Activated CD8-positive, alpha-beta memory T cell treated with anti-CD3 and anti-CD28 coated beads, Interleukin-2, amount 50 U/mL, for 4 hours (primary cell): Measurements from ENCODE around the gene VPS26B.
"Not testable (repeated sequence)": the region's sequence is repeated elsewhere in the genome, so short reads cannot be mapped to it uniquely, and the experiment has no call there.

ENCODE experiments used
- DNase-seq: peaks from one replicate; pipeline ENCODE4 v3.0.0-alpha.2; 2020

The VPS26B gene

GRCh38 chr11:134260983-134261382, 36.5 kb downstream of the VPS26B start:
- no peak for DNase-seq

DNA sequence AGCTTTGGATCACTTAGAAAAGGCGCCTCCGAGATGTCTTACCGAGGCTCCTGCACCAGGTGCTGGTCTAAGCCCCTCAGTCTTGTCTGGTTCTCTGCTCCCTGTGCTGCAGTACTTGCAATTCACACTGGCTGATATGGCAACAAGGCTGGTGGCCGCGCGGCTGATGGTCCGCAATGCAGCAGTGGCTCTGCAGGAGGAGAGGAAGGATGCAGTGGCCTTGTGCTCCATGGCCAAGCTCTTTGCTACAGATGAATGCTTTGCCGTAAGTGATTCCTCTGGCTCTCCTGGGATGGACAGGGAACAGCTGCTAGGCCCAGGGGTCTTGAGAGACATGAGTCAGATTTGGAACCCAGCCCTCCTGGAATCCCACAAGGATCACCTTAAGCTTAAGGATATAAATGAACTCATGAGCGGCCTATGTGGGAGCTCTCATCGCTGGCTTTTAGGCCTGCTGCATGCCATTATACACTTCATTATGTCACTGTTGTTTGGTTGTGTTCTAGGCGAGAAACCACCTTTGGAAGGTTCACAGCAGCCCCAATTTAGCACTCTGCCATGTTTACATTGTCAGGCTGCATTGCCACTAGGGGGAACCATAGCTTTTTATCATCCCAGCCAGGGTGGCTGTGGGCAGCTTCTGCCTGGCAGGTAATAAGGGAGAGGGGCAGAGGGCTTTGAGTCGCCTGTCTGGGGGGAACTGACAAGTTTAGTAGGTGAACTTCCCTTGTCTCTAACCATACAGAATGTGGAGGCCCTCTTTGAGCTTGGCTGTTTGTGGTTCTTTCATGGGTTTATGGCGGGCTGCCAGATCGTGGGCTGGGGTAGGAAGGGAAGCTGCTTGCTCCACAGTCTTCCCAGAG, 37.4 kb downstream of the VPS26B start:
- peak; percentile 29 for DNase-seq

DNA sequence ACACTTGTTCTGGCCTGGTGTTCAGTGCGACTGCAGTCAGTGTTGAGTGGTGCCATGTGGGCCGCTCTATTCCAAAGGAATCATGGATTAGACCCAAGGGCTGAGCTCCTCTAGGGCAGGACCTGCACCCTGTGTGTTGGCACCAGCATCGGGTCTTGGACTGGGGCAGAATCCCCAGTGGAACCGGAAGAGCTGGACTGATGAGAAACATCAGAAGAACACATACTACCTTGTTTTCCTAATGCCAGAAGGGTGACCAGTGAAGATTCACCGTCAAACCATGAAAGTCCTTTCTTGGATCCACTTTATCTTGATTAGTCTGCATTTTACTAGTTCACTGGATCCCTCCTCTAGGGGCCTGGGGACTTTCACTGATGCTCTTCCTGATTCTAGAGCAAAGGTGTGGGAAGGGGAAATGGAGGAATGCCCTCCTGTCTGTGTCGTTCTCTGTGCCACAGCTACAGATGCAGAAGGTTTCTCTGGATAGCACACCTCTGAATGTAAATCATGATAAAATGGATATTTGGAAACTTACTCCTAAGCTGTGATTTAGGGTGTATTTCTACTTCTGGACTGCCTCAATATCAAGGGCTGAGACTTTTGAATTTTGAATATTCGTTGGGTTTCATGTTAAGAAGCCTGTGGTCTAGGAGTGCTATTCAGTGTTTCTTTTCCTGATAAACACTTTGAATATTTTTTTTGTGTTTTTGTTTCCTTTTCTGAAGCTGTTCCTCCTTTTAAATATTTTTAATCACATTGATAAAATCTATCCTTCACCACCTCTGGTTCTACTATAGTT, 40.7 kb downstream of the VPS26B start:
- DNase-seq: no peak

DNA sequence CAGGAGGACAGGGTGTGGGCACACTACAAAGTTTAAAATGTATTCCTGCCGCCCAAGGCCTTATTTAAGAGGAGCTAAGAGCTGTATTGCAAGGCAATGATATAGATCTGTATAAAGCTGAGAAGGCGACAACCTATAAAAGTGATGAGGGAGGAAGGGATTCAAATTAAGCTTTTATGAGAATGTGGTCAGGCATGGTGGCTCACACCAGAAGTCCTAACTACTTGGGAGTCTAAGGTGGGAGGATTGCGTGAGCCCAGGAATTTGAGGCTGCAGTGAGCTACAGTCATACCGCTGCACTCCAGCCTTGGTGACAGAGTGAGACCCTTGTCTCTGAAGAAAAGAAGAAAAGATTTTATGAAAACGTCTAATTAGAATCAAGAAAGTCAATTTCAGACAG, 42.0 kb downstream of the VPS26B start:
- no peak for DNase-seq

- DNase-seq: no peak
Measured at GRCh38 chr11:134266841-134267251, 42.4 kb downstream of the VPS26B start.

- DNase-seq: no peak
Measured at GRCh38 chr11:134267461-134267860, 43.0 kb downstream of the VPS26B start.

- DNase-seq: no peak
Measured at GRCh38 chr11:134267966-134268365, 43.5 kb downstream of the VPS26B start.

DNA sequence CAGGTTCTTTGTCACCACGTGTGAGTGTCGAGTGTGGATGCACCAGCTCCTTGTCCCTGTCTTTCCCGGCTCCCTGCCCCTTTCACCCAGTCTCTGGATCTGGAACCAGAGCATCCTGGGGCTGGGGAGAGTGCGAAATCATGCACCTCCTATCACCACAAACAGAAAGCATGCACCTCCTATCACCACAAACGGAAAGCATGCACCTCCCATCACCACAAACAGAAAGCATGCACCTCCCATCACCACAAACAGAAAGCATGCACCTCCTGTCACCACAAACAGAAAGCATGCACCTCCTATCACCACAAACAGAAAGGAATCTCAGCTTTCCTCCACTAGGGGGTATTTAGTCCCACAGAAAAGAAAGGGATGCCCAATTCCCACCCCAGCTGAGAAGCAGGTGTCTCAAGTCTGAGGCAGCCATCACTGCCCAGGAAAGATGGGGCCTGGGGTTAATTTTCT, 45.8 kb downstream of the VPS26B start:
- DNase-seq: no peak

DNA sequence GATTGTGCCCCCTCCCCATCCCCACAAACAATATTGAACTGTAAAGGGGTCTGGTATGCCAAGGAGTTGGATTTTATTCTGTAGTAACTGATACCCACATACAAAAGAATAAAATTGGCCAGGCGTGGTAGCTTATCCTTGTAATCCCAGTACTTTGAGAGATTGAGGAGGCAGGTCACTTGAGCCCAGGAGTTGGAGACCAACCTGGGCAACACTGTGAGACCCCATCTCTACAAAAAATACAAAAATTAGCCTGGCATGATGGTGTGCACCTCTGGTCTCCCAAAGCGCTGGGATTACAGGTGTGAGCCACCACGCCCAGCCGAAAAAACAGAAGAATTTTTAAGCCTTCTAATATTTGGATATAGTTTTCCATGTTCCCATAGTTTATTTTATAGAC, 47.5 kb downstream of the VPS26B start:
- no peak for DNase-seq

- DNase-seq: no peak
Measured at GRCh38 chr11:134272381-134273316, 48.2 kb downstream of the VPS26B start.

DNA sequence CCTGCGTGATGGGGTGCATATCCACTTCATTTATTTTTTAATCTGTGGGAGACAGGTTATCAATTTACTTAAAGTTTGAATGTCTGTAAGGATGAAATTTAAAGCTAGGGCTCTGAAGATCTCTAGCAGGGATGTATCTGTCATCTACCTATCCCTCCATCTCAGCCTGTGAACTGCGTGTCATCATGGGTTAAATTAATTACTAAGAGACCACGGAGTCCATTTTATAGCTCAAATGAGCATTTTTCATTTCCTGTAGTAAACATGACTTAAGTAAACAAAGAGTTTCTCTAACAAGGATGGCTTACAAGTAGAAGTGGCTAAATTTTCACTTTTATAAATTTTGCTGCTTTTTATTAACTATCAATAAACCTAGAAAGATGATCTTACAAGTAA, 48.8 kb downstream of the VPS26B start:
- no peak for DNase-seq

DNA sequence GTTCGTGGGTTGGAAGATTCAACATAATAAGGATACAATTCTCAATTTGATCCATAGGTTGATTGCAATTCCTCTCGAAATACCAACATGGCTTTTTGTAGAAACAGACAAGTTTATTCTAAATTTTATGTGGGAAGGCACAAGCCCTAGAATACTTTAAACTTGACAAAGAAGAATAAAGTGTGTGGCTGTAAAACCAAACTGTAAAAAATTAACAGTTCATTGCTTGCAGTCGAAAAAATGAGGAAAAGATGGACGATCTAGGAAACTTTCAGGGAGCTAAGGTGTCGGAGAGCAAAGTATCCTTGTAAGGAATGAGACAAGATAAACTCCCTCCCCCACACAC, 50.7 kb downstream of the VPS26B start:
- no peak for DNase-seq

- DNase-seq: peak; percentile 80
Measured at GRCh38 chr11:134275534-134276395, 51.3 kb downstream of the VPS26B start, which contains the start of gene GLB1L3. Gene GLB1L3 (plus strand): TSS chr11:134276379. CDS start chr11:134276741, 362 bp downstream.

DNA sequence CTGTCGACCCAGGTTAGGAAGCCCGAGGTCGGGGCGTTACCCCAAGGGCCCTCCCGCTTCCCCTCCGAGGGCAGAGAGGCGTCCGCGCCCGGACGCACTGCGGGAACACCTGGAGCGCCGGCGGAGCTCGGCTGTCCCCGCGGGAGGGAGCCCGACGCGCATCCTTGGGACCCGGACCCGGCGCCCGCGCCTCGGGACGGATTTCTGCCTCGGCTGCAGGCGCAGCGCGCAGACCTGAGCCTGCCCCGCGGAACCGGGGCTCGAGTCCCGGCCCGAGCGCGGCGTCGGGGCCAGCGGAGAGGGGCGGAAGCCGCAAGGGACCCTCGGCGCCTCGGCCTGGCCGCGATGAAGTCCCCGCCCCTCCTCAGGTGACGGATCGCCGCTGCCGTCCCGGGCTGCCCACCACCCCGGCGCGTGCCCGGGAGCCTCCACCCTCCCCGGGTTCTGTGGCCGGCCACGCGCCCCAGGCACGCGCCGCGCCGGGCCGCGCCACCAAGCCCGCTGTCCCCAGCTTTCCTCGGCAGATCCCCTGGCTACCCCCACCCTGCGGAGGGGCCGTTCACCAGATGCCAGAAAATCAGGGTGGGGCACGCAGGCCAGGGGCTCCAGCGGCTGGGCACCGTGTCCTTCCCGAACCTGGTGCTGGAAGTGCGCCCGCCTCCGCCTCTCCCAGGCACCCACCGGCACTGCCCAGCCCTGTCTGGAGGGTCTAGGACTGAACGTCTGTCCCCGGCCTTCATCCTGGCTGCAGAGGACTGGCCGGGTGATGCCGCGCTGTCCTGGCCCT, 52.1 kb downstream of the VPS26B start:
- DNase-seq: no peak

DNA sequence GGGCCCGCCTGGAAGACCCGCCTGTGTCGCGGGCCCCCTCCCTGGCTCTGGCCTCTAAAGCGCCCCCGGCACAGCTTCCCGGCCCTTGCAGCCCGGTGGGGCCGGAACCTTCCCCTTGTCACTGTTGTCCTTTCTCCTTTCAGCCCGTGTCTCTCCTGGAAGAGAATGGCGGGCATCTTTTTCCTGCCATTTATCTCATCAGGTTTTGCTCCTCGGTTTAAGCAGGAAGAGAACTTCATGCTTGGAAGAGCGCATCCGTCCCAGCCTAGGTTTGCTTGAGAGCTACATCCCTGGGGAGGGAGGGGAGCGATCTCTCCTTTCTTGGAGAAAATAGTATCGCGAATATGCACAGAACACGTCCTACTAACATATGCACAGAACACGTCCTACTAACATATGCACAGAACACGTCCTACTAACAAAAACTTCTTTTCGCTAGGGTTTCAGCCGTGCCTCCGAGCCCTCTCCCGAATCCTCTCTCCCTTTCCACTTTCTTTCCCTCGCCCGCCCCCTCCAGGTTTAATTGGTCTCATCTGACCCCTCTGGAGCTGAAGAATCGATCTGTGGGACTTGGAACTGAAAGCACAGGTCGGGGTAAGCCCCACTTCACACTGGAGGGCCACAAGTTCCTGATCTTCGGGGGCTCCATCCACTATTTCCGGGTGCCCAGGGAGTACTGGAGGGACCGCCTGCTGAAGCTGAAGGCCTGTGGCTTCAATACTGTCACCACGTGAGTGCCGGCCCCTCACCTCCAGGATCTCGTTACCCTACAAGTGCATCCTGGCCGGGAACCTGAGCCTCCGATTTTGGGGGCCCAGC, 52.9 kb downstream of the VPS26B start:
- DNase-seq: no peak

- DNase-seq: no peak
Measured at GRCh38 chr11:134278356-134278755, 53.9 kb downstream of the VPS26B start.

DNA sequence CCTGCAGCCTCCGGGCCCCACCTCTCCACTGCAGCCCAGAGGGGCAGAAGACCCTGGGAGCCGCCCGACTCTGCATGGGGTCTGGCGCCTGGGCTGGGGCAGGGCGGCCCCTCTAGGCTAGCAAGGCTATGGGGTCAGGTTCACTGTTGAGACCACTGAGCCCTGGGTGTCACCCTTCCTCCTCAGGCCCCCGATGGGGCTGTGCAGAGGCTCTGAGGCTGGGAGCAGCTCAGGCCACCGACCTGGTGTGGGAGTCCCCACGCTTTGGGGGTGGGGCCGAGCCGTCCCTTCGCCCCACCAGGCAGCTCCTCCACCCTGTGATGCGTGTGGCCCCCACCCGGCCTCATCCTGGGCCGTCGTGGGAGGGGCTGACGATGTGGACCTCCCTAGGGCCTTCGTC, 57.2 kb downstream of the VPS26B start:
- not testable (repeated sequence) for DNase-seq

GRCh38 chr11:134282121-134283045, 57.9 kb downstream of the VPS26B start:
- DNase-seq: no peak
